GM23338 (cell line): ENCODE measurements around the gene TTC28. TPM values are rescaled to one million over a fixed set of nuclear protein-coding genes. Genes with fewer than 3 reads are reported as not detected.

ENCODE experiments used
- ATAC-seq: fragments of 200-7000 bp; cut with Tn5 transposase; 3 replicates; pipeline ENCODE4 v1.9.1; 2020
- DNase-seq: peaks from one replicate; pipeline ENCODE4 v3.0.0-alpha.2; 2015; ENCODE audit warnings: low spot score
- H2AFZ ChIP-seq: fragments of 200-600 bp; sonication (generic); 2 replicates; pipeline ENCODE4 v1.8.0; 2016; ENCODE audit warnings: antibody characterized with exemption, mild to moderate bottlenecking, moderate library complexity
- H3F3A ChIP-seq: fragments of 200-600 bp; sonication (generic); replicated peaks from 2 replicates; pipeline ENCODE4 v1.8.0; 2017; ENCODE audit warnings: antibody characterized with exemption, mixed run types, low read depth
- H3K27ac ChIP-seq: fragments of 200-600 bp; sonication (generic); 2 replicates; pipeline ENCODE4 v1.6.1; 2016; ENCODE audit warnings: low read depth
- H3K27me3 ChIP-seq: fragments of 200-600 bp; sonication (generic); 2 replicates; pipeline ENCODE4 v1.8.0; 2016; ENCODE audit warnings: mild to moderate bottlenecking, mixed run types, moderate library complexity; ENCODE audit not compliant: insufficient read depth
- H3K36me3 ChIP-seq: fragments of 200-600 bp; sonication (generic); 2 replicates; pipeline ENCODE4 v1.8.0; 2016; ENCODE audit warnings: mild to moderate bottlenecking; ENCODE audit not compliant: insufficient read depth
- H3K4me1 ChIP-seq: fragments of 200-600 bp; sonication (generic); 2 replicates; pipeline ENCODE4 v1.8.0; 2016; ENCODE audit warnings: mild to moderate bottlenecking, moderate library complexity; ENCODE audit not compliant: insufficient read depth
- H3K4me2 ChIP-seq: fragments of 200-600 bp; sonication (generic); 2 replicates; pipeline ENCODE4 v1.7.1; 2017; ENCODE audit warnings: mixed run types
- H3K4me3 ChIP-seq: fragments of 200-600 bp; sonication (generic); 2 replicates; pipeline ENCODE4 v1.6.1; 2016; ENCODE audit warnings: mixed run types
- H3K79me2 ChIP-seq: fragments of 200-600 bp; sonication (generic); replicated peaks from 2 replicates; pipeline ENCODE4 v1.8.0; 2017; ENCODE audit warnings: mild to moderate bottlenecking; ENCODE audit not compliant: insufficient read depth
- H3K9me2 ChIP-seq: fragments of 200-600 bp; sonication (generic); 2 replicates; pipeline ENCODE4 v1.8.0; 2017; ENCODE audit not compliant: insufficient read depth
- H4K20me1 ChIP-seq: fragments of 200-600 bp; sonication (generic); replicated peaks from 2 replicates; pipeline ENCODE4 v1.8.0; 2017; ENCODE audit warnings: mild to moderate bottlenecking; ENCODE audit not compliant: insufficient read depth
- H3K27ac Mint-ChIP-seq: 2 replicates; pipeline ENCODE4 v1.8.0; 2020; ENCODE audit warnings: inconsistent platforms, mild to moderate bottlenecking, moderate library complexity, mixed read lengths
- H3K27me3 Mint-ChIP-seq: 3 replicates; pipeline ENCODE4 v1.8.0; 2022; ENCODE audit warnings: low read depth, mild to moderate bottlenecking, moderate library complexity, mixed read lengths, inconsistent platforms; ENCODE audit not compliant: insufficient read depth, poor library complexity
- H3K36me3 Mint-ChIP-seq: 3 replicates; pipeline ENCODE4 v1.8.0; 2021; ENCODE audit warnings: low read depth, mild to moderate bottlenecking, inconsistent platforms, moderate library complexity, mixed read lengths
- H3K4me1 Mint-ChIP-seq: 3 replicates; pipeline ENCODE4 v1.8.0; 2020; ENCODE audit warnings: mild to moderate bottlenecking, inconsistent platforms, mixed read lengths
- H3K4me3 Mint-ChIP-seq: 3 replicates; pipeline ENCODE4 v1.8.0; 2021; ENCODE audit warnings: moderate library complexity, mild to moderate bottlenecking, inconsistent platforms, mixed read lengths
- H3K9me3 Mint-ChIP-seq: 3 replicates; pipeline ENCODE4 v1.8.0; 2020; ENCODE audit warnings: moderate library complexity, mild to moderate bottlenecking, inconsistent platforms, mixed read lengths
- EZH2phosphoT487 ChIP-seq: fragments of 200-600 bp; sonication (generic); IDR thresholded peaks from one replicate; pipeline ENCODE4 v1.8.1; 2018; ENCODE audit warnings: antibody characterized with exemption; ENCODE audit not compliant: unreplicated experiment
- NANOG ChIP-seq: IDR thresholded peaks from 2 replicates; pipeline ENCODE4 v1.6.1; 2016; ENCODE audit warnings: antibody characterized with exemption, borderline replicate concordance
- POLR2AphosphoS5 ChIP-seq: IDR thresholded peaks from 2 replicates; pipeline ENCODE4 v1.6.1; 2016; ENCODE audit warnings: antibody characterized with exemption, low read depth
- REST ChIP-seq: IDR thresholded peaks from one replicate; pipeline ENCODE4 v1.6.1; 2018; ENCODE audit warnings: antibody characterized with exemption; ENCODE audit not compliant: unreplicated experiment
- STAT1 ChIP-seq: IDR thresholded peaks from one replicate; pipeline ENCODE4 v1.6.1; 2016; ENCODE audit warnings: antibody characterized with exemption; ENCODE audit not compliant: unreplicated experiment
- ZNF114 ChIP-seq: fragments of 250-450 bp; sonication (Bioruptor Pico); IDR thresholded peaks from 2 replicates; pipeline ENCODE4 v1.5.0; 2020; ENCODE audit warnings: mild to moderate bottlenecking, moderate library complexity
- ZNF462 ChIP-seq: fragments of 250-450 bp; sonication (Bioruptor Pico); IDR thresholded peaks from 2 replicates; pipeline ENCODE4 v1.5.0; 2020; ENCODE audit warnings: mild to moderate bottlenecking, moderate library complexity
- polyA plus RNA-seq: library from polyadenylated mRNA; unstranded; fragments of >200 nt; fragmentation: Nextera tagmentation; extraction: Ambion mirVana; gene quantifications from 2 replicates; pipeline ENCODE4 v1.2.1, GENCODE V29; 2016
- total RNA-seq: library from RNA; depleted of rRNA; stranded (reverse); fragments of >200 nt; shearing (Covaris generic); gene quantifications from 2 replicates; pipeline ENCODE4 v1.2.3, GENCODE V29; 2014

The TTC28 gene
- total and polyA plus RNA-seq, 2 experiments from 2014 or later, result 4.5 to 16.1 TPM

- no peak overlapping the region for H3K27ac ChIP-seq
- H3K4me1 ChIP-seq, result no peaks in the 10 kb centered on the region
- no peak overlapping the region for H2AFZ ChIP-seq
- no peaks in the 10 kb centered on the region for H3K79me2 ChIP-seq
- no peak overlapping the region for H3K4me2 ChIP-seq
- H3K27ac Mint-ChIP-seq, result no peak overlapping the region
- H3K4me3 Mint-ChIP-seq, result no peak overlapping the region
- H3K9me2 ChIP-seq, result no peaks in the 10 kb centered on the region
- no peak for TF ChIP-seq ZNF462 (CRISPR knock-in tag)
- no peak for TF ChIP-seq STAT1
- TF ChIP-seq REST, result no peak
- TF ChIP-seq EZH2phosphoT487, result no peak
- no peak for TF ChIP-seq NANOG
- no peak for TF ChIP-seq ZNF114 (CRISPR knock-in tag)
- TF ChIP-seq POLR2AphosphoS5, result no peak
- no peaks in the 10 kb centered on the region for H3K4me1 Mint-ChIP-seq
- no peaks in the 10 kb centered on the region for H3F3A ChIP-seq
- H4K20me1 ChIP-seq, result no peaks in the 10 kb centered on the region
- no peaks in the 10 kb centered on the region for H3K36me3 Mint-ChIP-seq
- no peaks in the 10 kb centered on the region for H3K36me3 ChIP-seq
- H3K27me3 Mint-ChIP-seq, result no peaks in the 10 kb centered on the region
- ATAC-seq (no peak), DNase-seq (no peak)
- peaks cover 10% of the 10 kb centered on the region; the same call in 2 of the 3 replicates for H3K9me3 Mint-ChIP-seq
- no peaks in the 10 kb centered on the region for H3K27me3 ChIP-seq
- H3K4me3 ChIP-seq, result no peak overlapping the region
Measured at GRCh38 chr22:28034760-28035401, 644.8 kb downstream of the TTC28 start.
